Stimulated activated CD8-positive, alpha-beta memory T cell treated with anti-CD3 and anti-CD28 coated beads, Interleukin-12 subunit alpha, Interleukin-12 subunit beta, amount 100 ng/mL, for 1 hour (primary cell): ENCODE measurements around the gene MRPS24.
A peak's percentile ranks its signal among the peaks of the same experiment; 100 is the strongest.
"Not testable (repeated sequence)": the region's sequence is repeated elsewhere in the genome, so short reads cannot be mapped to it uniquely, and the experiment has no call there.

Experiments used
- DNase-seq: peaks from one replicate; pipeline ENCODE4 v3.0.0-alpha.2; 2020; ENCODE audit warnings: low read depth

Gene MRPS24

GRCh38 chr7:43869006-43869866 is at the start of gene MRPS24:
TSS of gene MRPS24 (minus strand) at chr7:43869517. CDS start at chr7:43869495, 22 bp downstream.
- peak; percentile 89 for DNase-seq

GRCh38 chr7:43915907-43916306 is 46.6 kb upstream of the MRPS24 start:
- no peak for DNase-seq

GRCh38 chr7:43914795-43915194 is 45.5 kb upstream of the MRPS24 start:
- DNase-seq, result no peak

- DNase-seq, result peak; percentile 18
Measured at GRCh38 chr7:43906331-43907010, 37.2 kb upstream of the MRPS24 start, which contains the start of gene URGCP. TSS of gene URGCP (minus strand) at chr7:43906596. CDS start at chr7:43906575, 21 bp downstream.

- no peak for DNase-seq
Measured at GRCh38 chr7:43905956-43906330, 36.6 kb upstream of the MRPS24 start.

- DNase-seq, result no peak
Measured at GRCh38 chr7:43905209-43905946, 36.1 kb upstream of the MRPS24 start.

GRCh38 chr7:43904533-43905208 is 35.4 kb upstream of the MRPS24 start:
- DNase-seq, result no peak

GRCh38 chr7:43902542-43903054 is 33.3 kb upstream of the MRPS24 start:
- DNase-seq, result no peak

GRCh38 chr7:43898571-43898970 is 29.3 kb upstream of the MRPS24 start:
- DNase-seq, result not testable (repeated sequence)

- DNase-seq, result no peak
Measured at GRCh38 chr7:43895847-43896415, 26.6 kb upstream of the MRPS24 start.

- no peak for DNase-seq
Measured at GRCh38 chr7:43891069-43891955, 22.0 kb upstream of the MRPS24 start.

GRCh38 chr7:43890468-43890867 is 21.2 kb upstream of the MRPS24 start:
- DNase-seq, result no peak

- no peak for DNase-seq
Measured at GRCh38 chr7:43888993-43889945, 20.0 kb upstream of the MRPS24 start.

GRCh38 chr7:43884617-43885016 is 15.3 kb upstream of the MRPS24 start:
- DNase-seq, result no peak

- no peak for DNase-seq
Measured at GRCh38 chr7:43884209-43884608, 14.9 kb upstream of the MRPS24 start.

- no peak for DNase-seq
Measured at GRCh38 chr7:43880596-43880995, 11.3 kb upstream of the MRPS24 start.

- no peak for DNase-seq
Measured at GRCh38 chr7:43879477-43879876, 10.2 kb upstream of the MRPS24 start.

- DNase-seq, result no peak
Measured at GRCh38 chr7:43878867-43879266, 9.6 kb upstream of the MRPS24 start.
